Brain microvascular endothelial cell (primary cell): ENCODE measurements around the gene APMAP.

ENCODE experiments used
- DNase-seq: peaks from one replicate; pipeline ENCODE4 v3.0.0-alpha.2; 2020
- H3K27ac ChIP-seq: fragments of 250-450 bp; sonication (Bioruptor Pico); 2 replicates; pipeline ENCODE4 v1.5.1; 2020; ENCODE audit warnings: mild to moderate bottlenecking, moderate library complexity
- H3K27me3 ChIP-seq: fragments of 250-450 bp; sonication (Bioruptor Pico); replicated peaks from 2 replicates; pipeline ENCODE4 v1.5.1; 2020; ENCODE audit warnings: mild to moderate bottlenecking
- H3K36me3 ChIP-seq: fragments of 250-450 bp; sonication (Bioruptor Pico); replicated peaks from 2 replicates; pipeline ENCODE4 v1.5.1; 2020; ENCODE audit warnings: mild to moderate bottlenecking
- H3K4me3 ChIP-seq: 2 replicates; pipeline ENCODE4 v1.5.1; 2011; ENCODE audit warnings: low read depth, mild to moderate bottlenecking, control low read depth, low read length, moderate library complexity
- in situ Hi-C: cut with HindIII; loops from 2 replicates; pipeline ENCODE4 v1.10.0; 2017; ENCODE audit warnings: low sequenced_read_pairs, low pct_ligation_motif_present
- TF ChIP-seq, protein P1 (sequence below): IDR thresholded peaks from 2 replicates; pipeline ENCODE4 v1.5.1; 2011; ENCODE audit warnings: low read depth, mild to moderate bottlenecking, moderate library complexity, low read length, control low read depth, inconsistent platforms; ENCODE audit errors: missing control alignments

Gene APMAP

DNA sequence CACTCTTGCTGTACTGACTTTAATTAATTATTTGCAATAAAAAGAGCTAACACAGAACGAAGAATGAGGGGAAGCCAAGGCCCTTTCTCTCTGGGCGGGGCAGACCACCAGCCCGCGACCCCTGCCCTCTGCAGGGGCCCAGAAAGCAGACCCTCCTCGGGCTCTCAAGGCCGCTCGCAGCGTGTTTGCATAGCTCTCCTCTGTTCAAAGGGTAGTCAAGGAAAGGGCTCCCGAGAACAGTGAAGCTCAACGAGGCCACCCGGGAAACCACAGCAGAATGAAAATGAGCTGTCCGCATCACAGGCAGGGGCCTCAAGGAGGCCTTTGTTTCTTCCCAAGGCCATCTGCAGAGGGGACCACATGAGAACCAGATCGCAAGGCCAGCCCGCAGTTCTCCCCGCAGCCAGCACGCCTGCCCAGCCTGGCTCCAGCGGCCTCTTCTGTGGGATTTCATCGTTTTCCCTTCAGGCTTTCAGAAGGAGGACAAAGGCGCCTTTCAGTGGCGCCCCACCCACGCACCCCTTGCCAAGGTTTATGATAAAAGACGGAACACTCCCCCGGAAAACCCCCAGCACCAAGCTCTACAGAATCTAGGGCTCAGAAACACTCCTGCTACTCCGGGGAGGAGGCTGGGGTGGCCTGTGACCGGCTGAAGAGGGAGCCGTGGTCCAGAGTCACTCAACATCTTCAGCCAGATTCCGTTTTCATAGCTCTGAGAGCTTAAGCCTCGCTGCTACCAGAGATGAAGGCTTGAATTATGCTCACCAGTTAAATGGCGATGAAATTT lies 40.1 kb upstream of the APMAP start:
- DNase-seq = no peak
- H3K27ac ChIP-seq = no peak overlapping the region
- in situ Hi-C loops = no loop called here
- no peak overlapping the region for H3K4me3 ChIP-seq
- TF ChIP-seq, protein P1, sequence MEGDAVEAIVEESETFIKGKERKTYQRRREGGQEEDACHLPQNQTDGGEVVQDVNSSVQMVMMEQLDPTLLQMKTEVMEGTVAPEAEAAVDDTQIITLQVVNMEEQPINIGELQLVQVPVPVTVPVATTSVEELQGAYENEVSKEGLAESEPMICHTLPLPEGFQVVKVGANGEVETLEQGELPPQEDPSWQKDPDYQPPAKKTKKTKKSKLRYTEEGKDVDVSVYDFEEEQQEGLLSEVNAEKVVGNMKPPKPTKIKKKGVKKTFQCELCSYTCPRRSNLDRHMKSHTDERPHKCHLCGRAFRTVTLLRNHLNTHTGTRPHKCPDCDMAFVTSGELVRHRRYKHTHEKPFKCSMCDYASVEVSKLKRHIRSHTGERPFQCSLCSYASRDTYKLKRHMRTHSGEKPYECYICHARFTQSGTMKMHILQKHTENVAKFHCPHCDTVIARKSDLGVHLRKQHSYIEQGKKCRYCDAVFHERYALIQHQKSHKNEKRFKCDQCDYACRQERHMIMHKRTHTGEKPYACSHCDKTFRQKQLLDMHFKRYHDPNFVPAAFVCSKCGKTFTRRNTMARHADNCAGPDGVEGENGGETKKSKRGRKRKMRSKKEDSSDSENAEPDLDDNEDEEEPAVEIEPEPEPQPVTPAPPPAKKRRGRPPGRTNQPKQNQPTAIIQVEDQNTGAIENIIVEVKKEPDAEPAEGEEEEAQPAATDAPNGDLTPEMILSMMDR = no peak
- no peaks in the 10 kb centered on the region for H3K27me3 ChIP-seq
- no peaks in the 10 kb centered on the region for H3K36me3 ChIP-seq

DNA sequence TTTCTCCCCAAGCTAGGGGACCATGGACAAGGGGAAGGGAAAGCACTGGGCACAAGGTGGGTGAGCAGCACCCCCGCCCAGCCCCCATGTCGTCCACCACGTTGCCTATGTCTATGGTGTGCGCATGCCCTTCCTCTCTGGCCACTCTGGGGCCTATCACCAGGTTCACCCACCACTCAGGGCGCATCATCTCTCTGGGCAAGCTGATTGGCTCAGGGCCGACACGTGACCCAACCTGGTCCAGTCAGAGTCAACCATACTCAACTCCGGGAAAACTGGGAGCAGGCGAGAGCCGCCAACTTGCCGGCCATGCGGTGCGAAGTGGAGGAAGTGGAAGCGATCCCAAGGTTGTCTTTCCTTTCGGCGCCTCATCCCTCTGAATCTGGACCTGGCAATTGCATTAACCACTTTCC lies 39.5 kb upstream of the APMAP start:
- Histone ChIP-seq H3K4me3 (no peak overlapping the region), H3K36me3 (no peaks in the 10 kb centered on the region), H3K27me3 (no peaks in the 10 kb centered on the region), H3K27ac (no peak overlapping the region)
- DNase-seq = no peak
- in situ Hi-C loops = no loop called here
- TF ChIP-seq, protein P1 = no peak

DNA sequence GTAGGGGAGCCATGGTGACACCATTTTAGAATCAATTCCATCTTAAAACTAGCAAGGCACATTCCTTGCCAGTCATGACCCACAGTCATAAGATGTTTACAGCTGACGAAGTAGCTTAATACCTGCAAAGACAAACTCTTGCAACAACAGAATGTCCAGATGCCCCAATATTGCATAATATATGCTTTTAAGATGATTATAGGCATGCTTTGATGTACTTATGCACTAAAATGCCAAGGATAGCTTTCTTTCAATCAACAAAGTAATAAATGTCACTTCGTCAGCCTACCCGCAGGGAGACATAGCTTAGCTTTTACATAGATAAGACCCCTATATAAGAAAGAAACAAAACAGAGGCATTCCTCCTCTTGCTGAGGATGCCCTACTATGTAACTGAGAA lies 38.7 kb upstream of the APMAP start:
- Histone ChIP-seq H3K27ac (no peak overlapping the region), H3K4me3 (no peak overlapping the region), H3K36me3 (no peaks in the 10 kb centered on the region), H3K27me3 (no peaks in the 10 kb centered on the region)
- TF ChIP-seq, protein P1 = no peak
- DNase-seq = no peak
- in situ Hi-C loops = no loop called here

DNA sequence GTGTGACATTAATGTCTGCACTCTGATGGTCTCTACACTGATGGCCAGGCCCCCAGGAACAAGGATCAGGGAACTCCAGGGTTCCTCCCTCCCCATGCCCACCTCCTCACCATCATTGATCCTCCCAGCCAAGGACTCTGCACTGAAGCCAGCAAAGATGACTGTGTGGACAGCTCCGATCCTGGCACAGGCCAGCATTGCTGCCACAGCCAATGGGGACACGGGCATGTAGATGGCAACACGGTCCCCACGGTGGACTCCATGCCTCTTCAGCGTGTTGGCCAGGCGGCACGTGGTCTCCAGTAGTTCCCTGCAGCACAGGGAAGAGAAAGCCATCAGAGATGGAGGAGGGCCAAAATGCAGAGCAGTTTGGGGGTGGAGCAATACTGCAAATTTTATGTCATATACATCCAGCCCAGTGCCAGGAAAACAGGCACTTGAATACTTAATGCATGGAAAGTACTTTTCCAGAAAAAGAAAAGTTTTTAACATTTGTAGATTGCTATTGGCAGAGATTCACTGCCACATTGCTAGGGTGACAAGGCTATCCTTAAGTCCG lies 38.2 kb upstream of the APMAP start:
- TF ChIP-seq, protein P1 = no peak
- Histone ChIP-seq H3K27ac (no peak overlapping the region), H3K4me3 (no peak overlapping the region), H3K27me3 (no peaks in the 10 kb centered on the region), H3K36me3 (no peaks in the 10 kb centered on the region)
- in situ Hi-C loops = no loop called here
- no peak for DNase-seq

DNA sequence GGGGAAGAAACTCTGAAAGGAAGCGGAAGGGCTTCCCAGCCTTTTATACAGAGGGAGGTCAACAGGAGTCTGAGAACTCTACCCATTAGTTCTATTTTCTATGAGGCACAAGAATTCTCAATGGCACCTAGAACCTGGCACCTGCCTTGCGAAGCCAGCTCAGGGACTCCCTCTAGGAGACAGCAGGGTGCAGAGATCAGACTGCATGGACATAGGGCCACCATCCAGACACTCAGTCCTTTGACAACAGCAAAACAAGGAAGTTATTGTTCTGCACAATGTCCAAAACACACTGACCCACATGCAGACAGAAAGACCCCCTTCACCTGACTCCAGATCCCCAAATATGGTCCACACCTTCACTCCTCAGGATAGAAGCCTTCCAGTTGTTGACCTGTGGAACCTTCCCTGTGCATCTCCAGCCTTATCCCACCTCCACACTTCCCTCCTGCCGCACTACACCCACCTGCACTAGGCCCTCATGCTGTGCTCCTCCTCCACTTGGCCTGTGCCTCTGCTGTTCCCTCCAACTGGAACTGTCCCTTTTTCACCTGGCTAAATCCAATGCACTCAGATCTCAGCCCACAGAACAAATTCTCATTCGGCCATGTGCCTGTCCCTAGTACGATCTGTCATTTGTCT lies 37.6 kb upstream of the APMAP start:
- Histone ChIP-seq H3K27me3 (no peaks in the 10 kb centered on the region), H3K27ac (no peak overlapping the region), H3K36me3 (no peaks in the 10 kb centered on the region), H3K4me3 (no peak overlapping the region)
- TF ChIP-seq, protein P1 = no peak
- no peak for DNase-seq
- in situ Hi-C loops = no loop called here
